ENCODE measurements around the gene FER1L5. TPM values are rescaled to one million over a fixed set of nuclear protein-coding genes. Genes with fewer than 3 reads are reported as not detected.

The FER1L5 gene
- total and polyA plus RNA-seq, 9 of the 15 experiments (the other 6 are each of a cell fraction or from before 2014, with no cell fraction given): 0.01 TPM; not detected in 6

DNA sequence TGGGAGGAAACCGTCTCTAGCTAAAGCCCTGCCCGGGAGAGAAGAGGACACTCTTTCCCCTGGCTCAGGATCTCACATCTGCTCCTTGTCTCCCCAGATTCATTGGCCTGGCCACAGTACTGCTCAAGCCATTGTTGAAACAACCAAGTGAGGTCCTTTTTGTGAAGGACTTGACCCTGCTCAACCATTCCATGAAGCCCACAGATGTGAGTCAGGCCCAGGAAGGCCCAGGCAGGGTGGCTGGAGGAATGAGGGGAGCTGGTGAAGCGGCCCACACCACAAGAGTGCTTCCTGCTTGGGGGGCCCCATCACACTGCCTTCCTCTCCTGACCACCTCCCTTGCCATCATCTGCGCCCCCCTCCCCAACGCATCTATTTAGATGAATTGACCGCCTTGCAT, 5.1 kb downstream of the FER1L5 start:
- BruUV-seq (replicated peaks): no TSS peak
- DNase-seq (ENCODE audit: extremely low read depth in 1 of 4, low spot score in 3 of 4) (no peak), ATAC-seq (no peak), FAIRE-seq (no peak)
- Histone ChIP-seq H3K9ac (ENCODE audit: insufficient read depth in 1 of 2, low read depth in 2 of 2, low read length in 2 of 2) (no peak overlapping the region), H3K4me3 (no peak overlapping the region), H4K20me1 (replicated peaks; ENCODE audit: control insufficient read depth, insufficient read depth, low read length) (no peaks in the 10 kb centered on the region), H3K9me1 (ENCODE audit: control insufficient read depth, insufficient read depth, low read length) (no peaks in the 10 kb centered on the region), H3K79me2 (ENCODE audit: control insufficient read depth, insufficient read depth, low read length) (no peaks in the 10 kb centered on the region), H3K36me3 (ENCODE audit: control insufficient read depth, insufficient read depth, low read length) (no peaks in the 10 kb centered on the region), H3K9me3 (replicated peaks; ENCODE audit: control insufficient read depth, insufficient read depth, low read depth, low read length) (no peaks in the 10 kb centered on the region; the same call in 1 of the 2 replicates), H3K27me3 (ENCODE audit: control insufficient read depth in 2 of 2, insufficient read depth in 2 of 2, low read length in 2 of 2) (peaks cover 15 to 27% of the 10 kb centered on the region in 2 experiments; a peak in 4 of 5 replicates), H3K27ac (ENCODE audit: extremely low read depth, low read depth, low read length) (no peak overlapping the region), H2AFZ (ENCODE audit: low read depth, low read length) (no peak overlapping the region), H3K4me2 (ENCODE audit: insufficient read depth, low read length) (no peak overlapping the region), H3K4me1 (replicated peaks in 1 of 2; ENCODE audit: control insufficient read depth in 2 of 2, insufficient read depth in 2 of 2, low read length in 2 of 2) (no peaks in the 10 kb centered on the region)
- WGBS (ENCODE audit: insufficient coverage, low coverage, missing lambda C conversion rate): 23% methylated on average over 5 of the region's 6 CpGs
- POLR2A ChIA-PET: interaction anchor here (0.7 kb wide), 1 partner anchor 19 kb away, joined by 4 read pairs; no protein-coding TSS in a partner anchor
- intact Hi-C loops (cut with micrococcal nuclease) (no loop called here), in situ Hi-C loops (cut with MboI) (no loop called here)
- CTCF ChIA-PET (ENCODE audit: low intra/inter-chr PET ratio): no interaction called here
- no peak for TF ChIP-seq ETV1 (tag; conservative IDR thresholded peaks at IDR 0.05; ENCODE audit: low read depth)
- TF ChIP-seq, protein P1, sequence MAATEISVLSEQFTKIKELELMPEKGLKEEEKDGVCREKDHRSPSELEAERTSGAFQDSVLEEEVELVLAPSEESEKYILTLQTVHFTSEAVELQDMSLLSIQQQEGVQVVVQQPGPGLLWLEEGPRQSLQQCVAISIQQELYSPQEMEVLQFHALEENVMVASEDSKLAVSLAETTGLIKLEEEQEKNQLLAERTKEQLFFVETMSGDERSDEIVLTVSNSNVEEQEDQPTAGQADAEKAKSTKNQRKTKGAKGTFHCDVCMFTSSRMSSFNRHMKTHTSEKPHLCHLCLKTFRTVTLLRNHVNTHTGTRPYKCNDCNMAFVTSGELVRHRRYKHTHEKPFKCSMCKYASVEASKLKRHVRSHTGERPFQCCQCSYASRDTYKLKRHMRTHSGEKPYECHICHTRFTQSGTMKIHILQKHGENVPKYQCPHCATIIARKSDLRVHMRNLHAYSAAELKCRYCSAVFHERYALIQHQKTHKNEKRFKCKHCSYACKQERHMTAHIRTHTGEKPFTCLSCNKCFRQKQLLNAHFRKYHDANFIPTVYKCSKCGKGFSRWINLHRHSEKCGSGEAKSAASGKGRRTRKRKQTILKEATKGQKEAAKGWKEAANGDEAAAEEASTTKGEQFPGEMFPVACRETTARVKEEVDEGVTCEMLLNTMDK (IDR thresholded peaks at IDR 0.05; ENCODE audit: borderline replicate concordance, insufficient read depth, low read depth, low read length, poor library complexity, severe bottlenecking): no peak
- TF ChIP-seq SIX5 (IDR thresholded peaks at IDR 0.05; ENCODE audit: borderline replicate concordance in 1 of 2, insufficient read depth in 1 of 2, low read depth in 1 of 2, low read length in 2 of 2): no peak
- no peak for TF ChIP-seq U2AF1 (optimal IDR thresholded peaks at IDR 0.05; ENCODE audit: low read depth, low read length)
- TF ChIP-seq SETDB1 (IDR thresholded peaks at IDR 0.05; ENCODE audit: low read length): no peak
- no peak for TF ChIP-seq HMG20B (CRISPR knock-in tag; IDR thresholded peaks at IDR 0.05)
- no peak for TF ChIP-seq MIER1 (IDR thresholded peaks at IDR 0.05; ENCODE audit: low read depth)
- no peak for TF ChIP-seq CAMTA2 (CRISPR knock-in tag; conservative IDR thresholded peaks at IDR 0.05)
- TF ChIP-seq ZBTB8A (IDR thresholded peaks at IDR 0.05; ENCODE audit: partially characterized antibody): no peak
- TF ChIP-seq, protein P2, sequence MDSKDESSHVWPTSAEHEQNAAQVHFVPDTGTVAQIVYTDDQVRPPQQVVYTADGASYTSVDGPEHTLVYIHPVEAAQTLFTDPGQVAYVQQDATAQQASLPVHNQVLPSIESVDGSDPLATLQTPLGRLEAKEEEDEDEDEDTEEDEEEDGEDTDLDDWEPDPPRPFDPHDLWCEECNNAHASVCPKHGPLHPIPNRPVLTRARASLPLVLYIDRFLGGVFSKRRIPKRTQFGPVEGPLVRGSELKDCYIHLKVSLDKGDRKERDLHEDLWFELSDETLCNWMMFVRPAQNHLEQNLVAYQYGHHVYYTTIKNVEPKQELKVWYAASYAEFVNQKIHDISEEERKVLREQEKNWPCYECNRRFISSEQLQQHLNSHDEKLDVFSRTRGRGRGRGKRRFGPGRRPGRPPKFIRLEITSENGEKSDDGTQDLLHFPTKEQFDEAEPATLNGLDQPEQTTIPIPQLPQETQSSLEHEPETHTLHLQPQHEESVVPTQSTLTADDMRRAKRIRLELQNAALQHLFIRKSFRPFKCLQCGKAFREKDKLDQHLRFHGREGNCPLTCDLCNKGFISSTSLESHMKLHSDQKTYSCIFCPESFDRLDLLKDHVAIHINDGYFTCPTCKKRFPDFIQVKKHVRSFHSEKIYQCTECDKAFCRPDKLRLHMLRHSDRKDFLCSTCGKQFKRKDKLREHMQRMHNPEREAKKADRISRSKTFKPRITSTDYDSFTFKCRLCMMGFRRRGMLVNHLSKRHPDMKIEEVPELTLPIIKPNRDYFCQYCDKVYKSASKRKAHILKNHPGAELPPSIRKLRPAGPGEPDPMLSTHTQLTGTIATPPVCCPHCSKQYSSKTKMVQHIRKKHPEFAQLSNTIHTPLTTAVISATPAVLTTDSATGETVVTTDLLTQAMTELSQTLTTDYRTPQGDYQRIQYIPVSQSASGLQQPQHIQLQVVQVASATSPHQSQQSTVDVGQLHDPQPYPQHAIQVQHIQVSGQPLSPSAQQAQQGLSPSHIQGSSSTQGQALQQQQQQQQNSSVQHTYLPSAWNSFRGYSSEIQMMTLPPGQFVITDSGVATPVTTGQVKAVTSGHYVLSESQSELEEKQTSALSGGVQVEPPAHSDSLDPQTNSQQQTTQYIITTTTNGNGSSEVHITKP (IDR thresholded peaks at IDR 0.05; ENCODE audit: partially characterized antibody): no peak
- TF ChIP-seq, protein P3, sequence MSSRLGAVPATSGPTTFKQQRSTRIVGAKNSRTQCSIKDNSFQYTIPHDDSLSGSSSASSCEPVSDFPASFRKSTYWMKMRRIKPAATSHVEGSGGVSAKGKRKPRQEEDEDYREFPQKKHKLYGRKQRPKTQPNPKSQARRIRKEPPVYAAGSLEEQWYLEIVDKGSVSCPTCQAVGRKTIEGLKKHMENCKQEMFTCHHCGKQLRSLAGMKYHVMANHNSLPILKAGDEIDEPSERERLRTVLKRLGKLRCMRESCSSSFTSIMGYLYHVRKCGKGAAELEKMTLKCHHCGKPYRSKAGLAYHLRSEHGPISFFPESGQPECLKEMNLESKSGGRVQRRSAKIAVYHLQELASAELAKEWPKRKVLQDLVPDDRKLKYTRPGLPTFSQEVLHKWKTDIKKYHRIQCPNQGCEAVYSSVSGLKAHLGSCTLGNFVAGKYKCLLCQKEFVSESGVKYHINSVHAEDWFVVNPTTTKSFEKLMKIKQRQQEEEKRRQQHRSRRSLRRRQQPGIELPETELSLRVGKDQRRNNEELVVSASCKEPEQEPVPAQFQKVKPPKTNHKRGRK (tag; IDR thresholded peaks at IDR 0.05): no peak
- TF ChIP-seq NFATC3 (IDR thresholded peaks at IDR 0.05): no peak
